ENCODE data around the gene NPIPB8.
"Not testable (repeated sequence)": the region's sequence is repeated elsewhere in the genome, so short reads cannot be mapped to it uniquely, and the experiment has no call there.

- not testable (repeated sequence) for TF ChIP-seq POLR2AphosphoS2 (IDR thresholded peaks at IDR 0.05; ENCODE audit: low read length); MXI1 (IDR thresholded peaks at IDR 0.05; ENCODE audit: low read depth, low read length); FOSL1 (tag; conservative IDR thresholded peaks at IDR 0.05); HNRNPK (IDR thresholded peaks at IDR 0.05; ENCODE audit: low read depth, low read length, poor library complexity, severe bottlenecking); EP300 (IDR thresholded peaks at IDR 0.05; ENCODE audit: low read length); SP2 (IDR thresholded peaks at IDR 0.05; ENCODE audit: extremely low read depth, low read depth, low read length, poor library complexity, severe bottlenecking); SMAD1 (IDR thresholded peaks at IDR 0.05; ENCODE audit: low read depth, low read length, partially characterized antibody); ZFP36 (IDR thresholded peaks at IDR 0.05; ENCODE audit: low read depth, low read length, partially characterized antibody); GATA2 (CRISPR knock-in tag; IDR thresholded peaks at IDR 0.05); KLF13 (tag; IDR thresholded peaks at IDR 0.05; ENCODE audit: borderline replicate concordance, low read depth)
- TF ChIP-seq, protein P1, sequence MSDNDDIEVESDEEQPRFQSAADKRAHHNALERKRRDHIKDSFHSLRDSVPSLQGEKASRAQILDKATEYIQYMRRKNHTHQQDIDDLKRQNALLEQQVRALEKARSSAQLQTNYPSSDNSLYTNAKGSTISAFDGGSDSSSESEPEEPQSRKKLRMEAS (CRISPR knock-in tag; IDR thresholded peaks at IDR 0.05), result not testable (repeated sequence)
- TF ChIP-seq, protein P2, sequence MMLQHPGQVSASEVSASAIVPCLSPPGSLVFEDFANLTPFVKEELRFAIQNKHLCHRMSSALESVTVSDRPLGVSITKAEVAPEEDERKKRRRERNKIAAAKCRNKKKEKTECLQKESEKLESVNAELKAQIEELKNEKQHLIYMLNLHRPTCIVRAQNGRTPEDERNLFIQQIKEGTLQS (IDR thresholded peaks at IDR 0.05), result not testable (repeated sequence)
- TF ChIP-seq, protein P2 (CRISPR knock-in tag; conservative IDR thresholded peaks at IDR 0.05), result not testable (repeated sequence)
Measured at GRCh38 chr16:28667480-28667879, 29.6 kb downstream of the NPIPB8 start.

Measured in K562 (cell line).